Activated CD4-positive, alpha-beta T cell treated with anti-CD3 and anti-CD28 coated beads for 36 hours (primary cell): ENCODE measurements around the gene P2RY8. TPM values are rescaled to one million over a fixed set of nuclear protein-coding genes. Genes with fewer than 3 reads are reported as not detected.
A peak's percentile ranks its signal among the peaks of the same experiment; 100 is the strongest.
"Not testable (repeated sequence)": the region's sequence is repeated elsewhere in the genome, so short reads cannot be mapped to it uniquely, and the experiment has no call there.

Source experiments
- ATAC-seq: fragments of 200-7000 bp; cut with Tn5 transposase; one replicate; pipeline ENCODE4 v1.10.0; 2021; ENCODE audit warnings: mild to moderate bottlenecking, moderate library complexity
- CTCF ChIA-PET: fragments of 350-600 bp; sonication (Branson Sonifier 250); formaldehyde crosslinking; loops from one replicate; lab custom pipeline; 2021; ENCODE audit warnings: antibody characterized with exemption; lab: Charles Lee
- POLR2A ChIA-PET: fragments of 350-600 bp; sonication (Branson Sonifier 250); formaldehyde crosslinking; loops from one replicate; lab custom pipeline; 2021; ENCODE audit warnings: antibody characterized with exemption, inconsistent platforms; lab: Charles Lee
- DNase-seq: peaks from one replicate; pipeline ENCODE4 v3.0.0-alpha.2; 2020
- H3K27ac Mint-ChIP-seq: one replicate; pipeline ENCODE4 v1.8.0; 2021; ENCODE audit warnings: mixed read lengths
- H3K27me3 Mint-ChIP-seq: one replicate; pipeline ENCODE4 v1.8.0; 2021; ENCODE audit warnings: mixed read lengths
- H3K36me3 Mint-ChIP-seq: one replicate; pipeline ENCODE4 v1.8.0; 2021; ENCODE audit warnings: low read depth, mixed read lengths
- H3K4me1 Mint-ChIP-seq: one replicate; pipeline ENCODE4 v1.8.0; 2021; ENCODE audit warnings: mixed read lengths
- H3K4me3 Mint-ChIP-seq: one replicate; pipeline ENCODE4 v1.8.0; 2021; ENCODE audit warnings: mild to moderate bottlenecking, moderate library complexity, mixed read lengths
- H3K9me3 Mint-ChIP-seq: one replicate; pipeline ENCODE4 v1.8.0; 2021; ENCODE audit warnings: low read depth, mixed read lengths
- intact Hi-C, 2 experiments: fragments of 100-400 bp; cut with DNase I in 1 of 2; cut with micrococcal nuclease in 1 of 2; formaldehyde crosslinking; loops; one replicate each; pipeline versions ENCODE4 v1.14.2 to v1.15.1; 2022 to 2024; cut with DNase I, micrococcal nuclease
- total RNA-seq, 2 experiments: library from RNA; stranded (reverse); gene quantifications; one replicate each; pipeline ENCODE4 v1.2.3, GENCODE V29; 2021

Gene P2RY8
- total RNA-seq, 2 experiments from 2014 or later = 19.8 to 21.2 TPM

GRCh38 chrX:1481636-1482529 is 55.1 kb downstream of the P2RY8 start:
- peak overlapping the region; percentile 82 for H3K4me3 Mint-ChIP-seq
- DNase-seq (peak; percentile 87), ATAC-seq (peak; percentile 73)
- intact Hi-C loops = loop anchor here (1.0 to 5.0 kb wide), 8 partner anchors 14 to 55 kb away; partner anchors contain the start of gene P2RY8 (in 1 of the 2)
- ChIA-PET POLR2A (no interaction called here), CTCF (no interaction called here)
- peaks cover 65% of the 10 kb centered on the region for H3K4me1 Mint-ChIP-seq
- peaks cover 37% of the 10 kb centered on the region for H3K36me3 Mint-ChIP-seq
- peak overlapping the region; percentile 99 for H3K27ac Mint-ChIP-seq
- peaks cover 13% of the 10 kb centered on the region for H3K9me3 Mint-ChIP-seq
- no peaks in the 10 kb centered on the region for H3K27me3 Mint-ChIP-seq

GRCh38 chrX:1480082-1480785 is 56.8 kb downstream of the P2RY8 start:
- Mint-ChIP-seq H3K4me1 (peaks cover 68% of the 10 kb centered on the region), H3K9me3 (peaks cover 8% of the 10 kb centered on the region), H3K27ac (peak overlapping the region; percentile 99), H3K36me3 (peaks cover 33% of the 10 kb centered on the region), H3K4me3 (peak overlapping the region; percentile 26), H3K27me3 (no peaks in the 10 kb centered on the region)
- POLR2A ChIA-PET = no interaction called here
- intact Hi-C loops = loop anchor here (1.0 to 5.0 kb wide), 5 partner anchors 8 to 57 kb away; partner anchors contain the start of gene P2RY8 (in 1 of the 2)
- CTCF ChIA-PET = no interaction called here
- DNase-seq (no peak), ATAC-seq (peak; percentile 40)

- peaks cover 26% of the 10 kb centered on the region for H3K9me3 Mint-ChIP-seq
- POLR2A ChIA-PET = no interaction called here
- no peaks in the 10 kb centered on the region for H3K27me3 Mint-ChIP-seq
- CTCF ChIA-PET = no interaction called here
- intact Hi-C loops = no loop called here
- ATAC-seq (no peak), DNase-seq (no peak)
- no peak overlapping the region for H3K4me3 Mint-ChIP-seq
- H3K36me3 Mint-ChIP-seq = peaks cover 42% of the 10 kb centered on the region
- H3K4me1 Mint-ChIP-seq = peaks cover 65% of the 10 kb centered on the region
- H3K27ac Mint-ChIP-seq = peak overlapping the region; percentile 75
Measured at GRCh38 chrX:1477801-1478458, 59.1 kb downstream of the P2RY8 start.

GRCh38 chrX:1477229-1477628 is 59.8 kb downstream of the P2RY8 start:
- POLR2A ChIA-PET = no interaction called here
- DNase-seq (no peak), ATAC-seq (no peak)
- H3K4me1 Mint-ChIP-seq = peaks cover 68% of the 10 kb centered on the region
- CTCF ChIA-PET = no interaction called here
- intact Hi-C loops = no loop called here
- H3K9me3 Mint-ChIP-seq = peaks cover 26% of the 10 kb centered on the region
- no peak overlapping the region for H3K4me3 Mint-ChIP-seq
- no peak overlapping the region for H3K27ac Mint-ChIP-seq
- no peaks in the 10 kb centered on the region for H3K27me3 Mint-ChIP-seq
- H3K36me3 Mint-ChIP-seq = peaks cover 39% of the 10 kb centered on the region

- ChIA-PET CTCF (no interaction called here), POLR2A (no interaction called here)
- Mint-ChIP-seq H3K36me3 (peaks cover 44% of the 10 kb centered on the region), H3K27me3 (no peaks in the 10 kb centered on the region), H3K4me3 (no peak overlapping the region), H3K27ac (no peak overlapping the region), H3K4me1 (peaks cover 69% of the 10 kb centered on the region), H3K9me3 (peaks cover 26% of the 10 kb centered on the region)
- DNase-seq = no peak
- no peak for ATAC-seq
- intact Hi-C loops = no loop called here
Measured at GRCh38 chrX:1476682-1477081, 60.3 kb downstream of the P2RY8 start.

GRCh38 chrX:1475881-1476280 is 61.1 kb downstream of the P2RY8 start:
- no peak for DNase-seq
- Mint-ChIP-seq H3K9me3 (peaks cover 26% of the 10 kb centered on the region), H3K36me3 (peaks cover 44% of the 10 kb centered on the region), H3K4me3 (no peak overlapping the region), H3K27ac (no peak overlapping the region), H3K27me3 (no peaks in the 10 kb centered on the region), H3K4me1 (peaks cover 67% of the 10 kb centered on the region)
- intact Hi-C loops = no loop called here
- ChIA-PET CTCF (no interaction called here), POLR2A (no interaction called here)
- ATAC-seq = no peak

GRCh38 chrX:1475481-1475880 is 61.5 kb downstream of the P2RY8 start:
- Mint-ChIP-seq H3K36me3 (peaks cover 44% of the 10 kb centered on the region), H3K4me3 (no peak overlapping the region), H3K4me1 (peaks cover 67% of the 10 kb centered on the region), H3K27ac (no peak overlapping the region), H3K27me3 (no peaks in the 10 kb centered on the region), H3K9me3 (peaks cover 26% of the 10 kb centered on the region)
- ATAC-seq = no peak
- ChIA-PET POLR2A (no interaction called here), CTCF (no interaction called here)
- DNase-seq = no peak
- intact Hi-C loops = no loop called here

GRCh38 chrX:1474593-1474992 is 62.4 kb downstream of the P2RY8 start:
- H3K27me3 Mint-ChIP-seq, POLR2A ChIA-PET, H3K27ac Mint-ChIP-seq, intact Hi-C loops, ATAC-seq, DNase-seq, H3K4me3 Mint-ChIP-seq, CTCF ChIA-PET: not testable (repeated sequence)
- H3K36me3 Mint-ChIP-seq = peaks cover 35% of the 10 kb centered on the region
- peaks cover 21% of the 10 kb centered on the region for H3K9me3 Mint-ChIP-seq
- H3K4me1 Mint-ChIP-seq = peaks cover 66% of the 10 kb centered on the region

- Mint-ChIP-seq H3K4me1 (peaks cover 66% of the 10 kb centered on the region), H3K4me3 (no peak overlapping the region), H3K27ac (no peak overlapping the region), H3K27me3 (no peaks in the 10 kb centered on the region), H3K9me3 (peaks cover 17% of the 10 kb centered on the region), H3K36me3 (peaks cover 27% of the 10 kb centered on the region)
- ATAC-seq (no peak), DNase-seq (no peak)
- POLR2A ChIA-PET = no interaction called here
- CTCF ChIA-PET = no interaction called here
- intact Hi-C loops = loop anchor here in 1 of 2 experiments (1.0 kb wide), 1 partner anchor 7 kb away; no protein-coding TSS in a partner anchor
Measured at GRCh38 chrX:1472975-1473374, 64.0 kb downstream of the P2RY8 start.

- H3K4me3 Mint-ChIP-seq = peak overlapping the region; percentile 54
- CTCF ChIA-PET = no interaction called here
- POLR2A ChIA-PET = no interaction called here
- H3K4me1 Mint-ChIP-seq = peaks cover 87% of the 10 kb centered on the region
- peaks cover 33% of the 10 kb centered on the region for H3K36me3 Mint-ChIP-seq
- peak; percentile 91 for DNase-seq
- peaks cover 3% of the 10 kb centered on the region for H3K9me3 Mint-ChIP-seq
- intact Hi-C loops = loop anchor here (1.0 to 10.0 kb wide), 2 partner anchors 14 to 1226 kb away; partner anchors contain the start of gene CD99 (in 1 of the 2)
- peak; percentile 75 for ATAC-seq
- H3K27me3 Mint-ChIP-seq = no peaks in the 10 kb centered on the region
- H3K27ac Mint-ChIP-seq = peak overlapping the region; percentile 84
Measured at GRCh38 chrX:1468250-1468772, 68.7 kb downstream of the P2RY8 start.

- Mint-ChIP-seq H3K36me3 (peaks cover 35% of the 10 kb centered on the region), H3K4me1 (peaks cover 89% of the 10 kb centered on the region), H3K9me3 (no peaks in the 10 kb centered on the region), H3K27ac (peak overlapping the region; percentile 89), H3K27me3 (no peaks in the 10 kb centered on the region), H3K4me3 (peak overlapping the region; percentile 70)
- ChIA-PET POLR2A (no interaction called here), CTCF (no interaction called here)
- peak; percentile 60 for DNase-seq
- no peak for ATAC-seq
- intact Hi-C loops = loop anchor here in 1 of 2 experiments (1.0 to 10.0 kb wide), 2 partner anchors 15 to 1228 kb away; partner anchors contain the start of gene CD99
Measured at GRCh38 chrX:1466971-1467561, 69.9 kb downstream of the P2RY8 start.
